ENCODE measurements around the gene CCSER1.
"Not testable (repeated sequence)": the region's sequence is repeated elsewhere in the genome, so short reads cannot be mapped to it uniquely, and the experiment has no call there.

CCSER1 gene

GRCh38 chr4:90584051-90584450 lies 456.9 kb downstream of the CCSER1 start:
- DNase-seq, result no peak

GRCh38 chr4:90585961-90586360 lies 458.8 kb downstream of the CCSER1 start:
- no peak for DNase-seq

GRCh38 chr4:90586799-90587198 lies 459.6 kb downstream of the CCSER1 start:
- DNase-seq, result no peak

- DNase-seq, result no peak
Observed at GRCh38 chr4:90597927-90598326, 470.7 kb downstream of the CCSER1 start.

- DNase-seq, result no peak
Observed at GRCh38 chr4:90598741-90599140, 471.5 kb downstream of the CCSER1 start.

- DNase-seq, result no peak
Observed at GRCh38 chr4:90602726-90603125, 475.5 kb downstream of the CCSER1 start.

- DNase-seq, result no peak
Observed at GRCh38 chr4:90603540-90603939, 476.3 kb downstream of the CCSER1 start.

GRCh38 chr4:90606781-90607180 lies 479.6 kb downstream of the CCSER1 start:
- DNase-seq, result no peak

GRCh38 chr4:90614371-90614770 lies 487.2 kb downstream of the CCSER1 start:
- no peak for DNase-seq

GRCh38 chr4:90621080-90621479 lies 493.9 kb downstream of the CCSER1 start:
- no peak for DNase-seq

- no peak for DNase-seq
Observed at GRCh38 chr4:90624781-90625180, 497.6 kb downstream of the CCSER1 start.

GRCh38 chr4:90641861-90642599 lies 514.8 kb downstream of the CCSER1 start:
- DNase-seq, result no peak

GRCh38 chr4:90643156-90643555 lies 516.0 kb downstream of the CCSER1 start:
- no peak for DNase-seq

- no peak for DNase-seq
Observed at GRCh38 chr4:90648311-90648710, 521.1 kb downstream of the CCSER1 start.

- DNase-seq, result no peak
Observed at GRCh38 chr4:90648791-90649190, 521.6 kb downstream of the CCSER1 start.

- no peak for DNase-seq
Observed at GRCh38 chr4:90660672-90661071, 533.5 kb downstream of the CCSER1 start.

- no peak for DNase-seq
Observed at GRCh38 chr4:90670183-90670582, 543.0 kb downstream of the CCSER1 start.

- no peak for DNase-seq
Observed at GRCh38 chr4:90689739-90690138, 562.5 kb downstream of the CCSER1 start.

GRCh38 chr4:90695411-90695810 lies 568.2 kb downstream of the CCSER1 start:
- DNase-seq, result no peak

GRCh38 chr4:90705501-90705900 lies 578.3 kb downstream of the CCSER1 start:
- DNase-seq, result not testable (repeated sequence)

GRCh38 chr4:90715242-90715641 lies 588.0 kb downstream of the CCSER1 start:
- no peak for DNase-seq

GRCh38 chr4:90718931-90719330 lies 591.7 kb downstream of the CCSER1 start:
- DNase-seq, result no peak

- DNase-seq, result no peak
Observed at GRCh38 chr4:90727938-90728337, 600.7 kb downstream of the CCSER1 start.

GRCh38 chr4:90730752-90731151 lies 603.6 kb downstream of the CCSER1 start:
- DNase-seq, result no peak

- DNase-seq, result no peak
Observed at GRCh38 chr4:90733211-90733610, 606.0 kb downstream of the CCSER1 start.

All from DMS79 treated with DMSO at 0.1 percent for 48 hours (cell line).